Cardiac muscle cell (in vitro differentiated cells and primary cell): ENCODE data around the gene ANO10. TPM values are rescaled to one million over a fixed set of nuclear protein-coding genes. Genes with fewer than 3 reads are reported as not detected.

ENCODE experiments used
- DNase-seq, 2 donors: peaks; one replicate each; pipeline versions ENCODE4 v3.0.0 to v3.0.0-alpha.2; 2010 to 2017; ENCODE audit warnings: low read depth in 1 of 2, low spot score in 1 of 2
- H3K27ac ChIP-seq: fragments of 200-600 bp; sonication (generic); 2 replicates; pipeline ENCODE4 v1.5.1; 2016
- H3K27me3 ChIP-seq: fragments of 200-600 bp; sonication (generic); 2 replicates; pipeline ENCODE4 v1.6.0; 2016; ENCODE audit warnings: control low read depth
- H3K36me3 ChIP-seq: fragments of 200-600 bp; sonication (generic); 2 replicates; pipeline ENCODE4 v1.5.1; 2016; ENCODE audit warnings: control low read depth
- H3K4me1 ChIP-seq: fragments of 200-600 bp; sonication (generic); 2 replicates; pipeline ENCODE4 v1.8.1; 2017; ENCODE audit warnings: low read depth, mild to moderate bottlenecking, mixed run types
- H3K4me3 ChIP-seq: fragments of 200-600 bp; sonication (generic); 2 replicates; pipeline ENCODE4 v1.5.1; 2016; ENCODE audit warnings: mild to moderate bottlenecking
- H3K9me3 ChIP-seq: fragments of 200-600 bp; sonication (generic); 2 replicates; pipeline ENCODE4 v1.5.1; 2017; ENCODE audit warnings: low read depth, mild to moderate bottlenecking, control low read depth
- polyA plus RNA-seq: library from polyadenylated mRNA; unstranded; fragments of >200 nt; fragmentation: Nextera tagmentation; extraction: Ambion mirVana; gene quantifications from 2 replicates; pipeline ENCODE4 v1.2.1, GENCODE V29; 2016
- total RNA-seq: library from RNA; depleted of rRNA; stranded (reverse); fragments of >200 nt; gene quantifications from 2 replicates; pipeline ENCODE4 v1.2.3, GENCODE V29; 2016
- TF ChIP-seq, protein P1 (sequence below): IDR thresholded peaks from 2 replicates; pipeline ENCODE4 v1.5.1; 2012; ENCODE audit warnings: low read depth, mild to moderate bottlenecking, low read length

Gene ANO10
- total and polyA plus RNA-seq, 2 experiments from 2014 or later, result 15.0 to 36.6 TPM

GRCh38 chr3:43347774-43348173 lies 274.0 kb downstream of the ANO10 start:
- DNase-seq, result no peak
- H3K36me3 ChIP-seq, result peaks cover 23% of the 10 kb centered on the region

DNA sequence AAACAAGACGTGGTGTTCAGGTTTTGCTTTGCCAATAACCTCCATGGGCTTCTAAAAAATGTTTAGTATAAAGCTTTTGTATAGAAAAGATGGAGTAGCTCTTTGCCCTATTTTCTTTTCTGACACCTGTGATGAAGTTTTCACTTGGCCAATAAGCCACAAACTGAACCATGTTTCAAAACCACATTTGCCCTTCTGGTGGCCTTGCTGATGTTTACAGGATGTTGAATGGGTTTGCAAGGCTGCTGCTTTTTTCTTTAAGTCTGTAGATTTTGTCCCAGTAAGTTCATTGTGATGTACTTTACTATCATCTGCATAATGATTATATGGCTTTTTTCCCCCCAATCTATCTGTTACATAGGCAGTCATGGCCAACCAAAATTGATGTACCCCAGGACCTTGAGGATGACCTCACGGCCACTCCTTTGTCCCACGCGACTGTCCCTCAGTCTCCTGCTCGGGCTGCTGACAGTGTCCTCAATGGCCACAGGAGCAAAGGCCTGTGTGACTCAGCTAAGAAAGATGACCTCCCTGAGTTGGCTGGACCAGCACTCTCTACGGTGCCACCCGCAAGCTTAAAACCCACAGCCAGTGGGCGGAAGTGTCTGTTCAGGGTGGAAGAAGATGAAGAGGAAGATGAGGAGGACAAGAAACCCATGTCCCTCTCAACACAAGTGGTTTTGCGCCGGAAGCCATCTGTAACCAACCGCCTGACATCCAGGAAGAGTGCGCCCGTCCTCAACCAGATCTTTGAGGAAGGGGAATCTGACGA lies 274.6 kb downstream of the ANO10 start:
- no peaks in the 10 kb centered on the region for H3K4me1 ChIP-seq
- H3K27ac ChIP-seq, result no peak overlapping the region
- peaks cover 23% of the 10 kb centered on the region for H3K36me3 ChIP-seq
- DNase-seq, result no peak
- no peaks in the 10 kb centered on the region for H3K9me3 ChIP-seq
- no peak overlapping the region for H3K4me3 ChIP-seq
- TF ChIP-seq, protein P1, sequence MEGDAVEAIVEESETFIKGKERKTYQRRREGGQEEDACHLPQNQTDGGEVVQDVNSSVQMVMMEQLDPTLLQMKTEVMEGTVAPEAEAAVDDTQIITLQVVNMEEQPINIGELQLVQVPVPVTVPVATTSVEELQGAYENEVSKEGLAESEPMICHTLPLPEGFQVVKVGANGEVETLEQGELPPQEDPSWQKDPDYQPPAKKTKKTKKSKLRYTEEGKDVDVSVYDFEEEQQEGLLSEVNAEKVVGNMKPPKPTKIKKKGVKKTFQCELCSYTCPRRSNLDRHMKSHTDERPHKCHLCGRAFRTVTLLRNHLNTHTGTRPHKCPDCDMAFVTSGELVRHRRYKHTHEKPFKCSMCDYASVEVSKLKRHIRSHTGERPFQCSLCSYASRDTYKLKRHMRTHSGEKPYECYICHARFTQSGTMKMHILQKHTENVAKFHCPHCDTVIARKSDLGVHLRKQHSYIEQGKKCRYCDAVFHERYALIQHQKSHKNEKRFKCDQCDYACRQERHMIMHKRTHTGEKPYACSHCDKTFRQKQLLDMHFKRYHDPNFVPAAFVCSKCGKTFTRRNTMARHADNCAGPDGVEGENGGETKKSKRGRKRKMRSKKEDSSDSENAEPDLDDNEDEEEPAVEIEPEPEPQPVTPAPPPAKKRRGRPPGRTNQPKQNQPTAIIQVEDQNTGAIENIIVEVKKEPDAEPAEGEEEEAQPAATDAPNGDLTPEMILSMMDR, result no peak
- no peaks in the 10 kb centered on the region for H3K27me3 ChIP-seq

More at GRCh38 chr3:43347774-43348173, 274.0 kb downstream of the ANO10 start:
- H3K9me3 ChIP-seq, result no peaks in the 10 kb centered on the region
- H3K4me3 ChIP-seq, result no peak overlapping the region
- H3K27me3 ChIP-seq, result no peaks in the 10 kb centered on the region
- H3K27ac ChIP-seq, result no peak overlapping the region
- TF ChIP-seq, protein P1, result no peak
- no peaks in the 10 kb centered on the region for H3K4me1 ChIP-seq

DNA sequence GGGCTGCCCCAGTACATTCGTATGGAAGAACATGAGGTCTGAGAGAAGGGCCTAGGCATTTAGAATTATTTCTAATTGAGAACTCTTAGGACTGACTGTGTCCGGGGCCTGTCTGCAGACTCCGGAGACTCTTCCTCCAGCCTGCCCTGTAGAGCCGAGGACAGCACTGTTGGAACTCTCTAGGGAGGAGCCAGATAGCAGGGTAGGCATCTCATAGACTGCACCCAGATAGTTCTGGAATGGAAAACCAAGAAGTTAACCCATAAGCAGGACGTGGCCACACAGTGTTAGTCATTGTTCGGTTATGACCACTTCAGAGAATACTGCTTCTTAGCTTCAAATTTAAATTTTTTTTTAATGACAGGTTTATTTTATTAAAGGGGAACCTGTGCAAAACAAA lies 275.9 kb downstream of the ANO10 start:
- peak in 1 of 2 donors; percentile 14 for DNase-seq
- Histone ChIP-seq H3K27ac (no peak overlapping the region), H3K36me3 (peaks cover 27% of the 10 kb centered on the region), H3K4me1 (no peaks in the 10 kb centered on the region), H3K9me3 (no peaks in the 10 kb centered on the region), H3K4me3 (no peak overlapping the region), H3K27me3 (no peaks in the 10 kb centered on the region)
- TF ChIP-seq, protein P1, result no peak

- Histone ChIP-seq H3K36me3 (peaks cover 28% of the 10 kb centered on the region), H3K4me3 (no peak overlapping the region)
These were observed 276.6 kb downstream of the ANO10 start for GRCh38 chr3:43345246-43345645.

DNA sequence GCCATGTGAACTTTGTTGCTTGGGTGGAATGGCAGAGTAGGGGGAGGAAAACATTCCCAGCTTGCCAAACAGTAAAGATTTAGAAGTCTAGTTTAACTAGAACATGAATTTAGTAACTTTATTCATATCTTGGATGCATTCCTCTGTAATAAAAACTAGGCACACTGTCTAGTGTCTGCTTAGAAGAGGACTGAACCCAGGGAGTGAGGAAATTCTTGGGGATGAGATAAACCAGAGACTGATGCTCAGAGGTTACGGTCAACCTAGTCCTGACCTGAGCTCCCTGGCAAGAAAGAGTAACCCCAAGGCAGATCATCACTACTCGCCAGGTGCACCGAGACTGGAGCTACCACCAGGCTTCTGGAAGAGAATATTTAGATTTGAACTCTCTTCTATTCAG lies 277.3 kb downstream of the ANO10 start:
- Histone ChIP-seq H3K36me3 (peaks cover 32% of the 10 kb centered on the region), H3K4me3 (no peak overlapping the region), H3K27ac (no peak overlapping the region), H3K9me3 (no peaks in the 10 kb centered on the region), H3K4me1 (no peaks in the 10 kb centered on the region), H3K27me3 (no peaks in the 10 kb centered on the region)
- no peak for DNase-seq
- TF ChIP-seq, protein P1, result no peak

More at GRCh38 chr3:43345246-43345645, 276.6 kb downstream of the ANO10 start:
- DNase-seq, result no peak
- Histone ChIP-seq H3K9me3 (no peaks in the 10 kb centered on the region), H3K27me3 (no peaks in the 10 kb centered on the region), H3K4me1 (no peaks in the 10 kb centered on the region), H3K27ac (no peak overlapping the region)
- TF ChIP-seq, protein P1, result no peak
